ENCODE results near the gene CLIP2.

DNA sequence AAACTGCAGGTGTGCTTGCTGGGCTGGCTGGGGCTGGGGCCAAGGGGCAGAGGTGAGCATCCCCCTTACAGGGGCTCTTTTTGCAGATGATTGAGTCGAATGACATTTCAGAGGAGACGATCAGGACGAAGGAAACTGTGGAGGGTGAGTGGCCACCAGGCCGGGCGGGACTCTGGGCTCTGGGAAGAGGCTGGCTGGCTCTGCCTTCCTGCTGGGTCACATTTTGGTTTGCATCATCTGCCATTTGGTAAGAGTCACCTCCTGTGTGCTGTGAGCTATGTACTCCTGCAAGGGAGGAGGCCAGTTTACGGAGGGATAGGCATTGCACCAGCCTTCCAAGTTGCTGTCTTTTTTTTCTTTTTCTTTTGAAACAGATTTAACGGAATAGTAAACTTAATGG is 91.5 kb downstream of the CLIP2 start:
- no peak for TF ChIP-seq EGR1 (IDR thresholded peaks at IDR 0.05)
- no peak for TF ChIP-seq RAD21 (IDR thresholded peaks at IDR 0.05; ENCODE audit: low read depth)
- TF ChIP-seq TAF1 (IDR thresholded peaks at IDR 0.05; ENCODE audit: low read depth): no peak
- TF ChIP-seq, protein P1, sequence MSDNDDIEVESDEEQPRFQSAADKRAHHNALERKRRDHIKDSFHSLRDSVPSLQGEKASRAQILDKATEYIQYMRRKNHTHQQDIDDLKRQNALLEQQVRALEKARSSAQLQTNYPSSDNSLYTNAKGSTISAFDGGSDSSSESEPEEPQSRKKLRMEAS (IDR thresholded peaks at IDR 0.05): no peak
- no peak for TF ChIP-seq EP300 (IDR thresholded peaks at IDR 0.05; ENCODE audit: borderline replicate concordance)
- no peak for TF ChIP-seq NFIC (IDR thresholded peaks at IDR 0.05)
- TF ChIP-seq TEAD4 (IDR thresholded peaks at IDR 0.05): no peak
